ENCODE measurements around the gene COL25A1.

DNA sequence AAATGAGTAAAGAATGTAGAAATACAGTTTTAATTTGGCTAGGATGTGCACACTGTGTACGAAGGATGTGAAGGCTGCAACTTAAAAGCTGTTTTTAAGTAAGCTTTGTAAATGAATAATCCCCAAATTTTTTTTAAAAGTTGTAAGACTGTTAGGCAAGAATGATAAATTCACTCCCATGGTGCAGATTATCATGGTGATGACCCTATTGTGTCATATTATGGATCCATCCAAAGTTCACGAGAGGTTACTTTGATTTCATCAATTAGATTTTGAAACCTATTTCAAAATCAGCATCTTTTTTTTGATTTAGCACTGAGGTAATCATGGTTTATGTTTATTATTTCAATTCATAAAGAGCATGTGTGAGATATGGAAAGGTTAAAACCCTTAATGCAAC lies 476.7 kb downstream of the COL25A1 start:
- TF ChIP-seq POLR2AphosphoS5 (IDR thresholded peaks at IDR 0.05; ENCODE audit: low read depth, low read length) (no peak), SRF (IDR thresholded peaks at IDR 0.05; ENCODE audit: low read depth) (no peak), ZNF274 (IDR thresholded peaks at IDR 0.05; ENCODE audit: low read depth, low read length) (no peak), POLR2A (IDR thresholded peaks at IDR 0.05; ENCODE audit: borderline replicate concordance, extremely low read depth, insufficient read depth, insufficient read length) (no peak), EZH2 (IDR thresholded peaks at IDR 0.05) (no peak), JUND (IDR thresholded peaks at IDR 0.05) (no peak), EZH2phosphoT487 (IDR thresholded peaks at IDR 0.05; ENCODE audit: borderline replicate concordance) (no peak), TCF7L2 (IDR thresholded peaks at IDR 0.05; ENCODE audit: borderline replicate concordance, extremely low read depth, insufficient read depth, insufficient read length) (no peak)
- TF ChIP-seq, protein P1, sequence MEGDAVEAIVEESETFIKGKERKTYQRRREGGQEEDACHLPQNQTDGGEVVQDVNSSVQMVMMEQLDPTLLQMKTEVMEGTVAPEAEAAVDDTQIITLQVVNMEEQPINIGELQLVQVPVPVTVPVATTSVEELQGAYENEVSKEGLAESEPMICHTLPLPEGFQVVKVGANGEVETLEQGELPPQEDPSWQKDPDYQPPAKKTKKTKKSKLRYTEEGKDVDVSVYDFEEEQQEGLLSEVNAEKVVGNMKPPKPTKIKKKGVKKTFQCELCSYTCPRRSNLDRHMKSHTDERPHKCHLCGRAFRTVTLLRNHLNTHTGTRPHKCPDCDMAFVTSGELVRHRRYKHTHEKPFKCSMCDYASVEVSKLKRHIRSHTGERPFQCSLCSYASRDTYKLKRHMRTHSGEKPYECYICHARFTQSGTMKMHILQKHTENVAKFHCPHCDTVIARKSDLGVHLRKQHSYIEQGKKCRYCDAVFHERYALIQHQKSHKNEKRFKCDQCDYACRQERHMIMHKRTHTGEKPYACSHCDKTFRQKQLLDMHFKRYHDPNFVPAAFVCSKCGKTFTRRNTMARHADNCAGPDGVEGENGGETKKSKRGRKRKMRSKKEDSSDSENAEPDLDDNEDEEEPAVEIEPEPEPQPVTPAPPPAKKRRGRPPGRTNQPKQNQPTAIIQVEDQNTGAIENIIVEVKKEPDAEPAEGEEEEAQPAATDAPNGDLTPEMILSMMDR (IDR thresholded peaks at IDR 0.05 in 2 of 3, conservative IDR thresholded peaks at IDR 0.05 in 1 of 3; ENCODE audit: borderline replicate concordance in 1 of 3, insufficient read depth in 1 of 3, low read depth in 2 of 3, low read length in 2 of 3), result no peak
